UCSD-AML1 (cell line): ENCODE results near the gene TMEM109.

Source experiments
- DNase-seq: peaks from one replicate; lab custom pipeline; 2025; ENCODE audit not compliant: unreplicated experiment; lab: John Stamatoyannopoulos, UW

TMEM109 gene

DNA sequence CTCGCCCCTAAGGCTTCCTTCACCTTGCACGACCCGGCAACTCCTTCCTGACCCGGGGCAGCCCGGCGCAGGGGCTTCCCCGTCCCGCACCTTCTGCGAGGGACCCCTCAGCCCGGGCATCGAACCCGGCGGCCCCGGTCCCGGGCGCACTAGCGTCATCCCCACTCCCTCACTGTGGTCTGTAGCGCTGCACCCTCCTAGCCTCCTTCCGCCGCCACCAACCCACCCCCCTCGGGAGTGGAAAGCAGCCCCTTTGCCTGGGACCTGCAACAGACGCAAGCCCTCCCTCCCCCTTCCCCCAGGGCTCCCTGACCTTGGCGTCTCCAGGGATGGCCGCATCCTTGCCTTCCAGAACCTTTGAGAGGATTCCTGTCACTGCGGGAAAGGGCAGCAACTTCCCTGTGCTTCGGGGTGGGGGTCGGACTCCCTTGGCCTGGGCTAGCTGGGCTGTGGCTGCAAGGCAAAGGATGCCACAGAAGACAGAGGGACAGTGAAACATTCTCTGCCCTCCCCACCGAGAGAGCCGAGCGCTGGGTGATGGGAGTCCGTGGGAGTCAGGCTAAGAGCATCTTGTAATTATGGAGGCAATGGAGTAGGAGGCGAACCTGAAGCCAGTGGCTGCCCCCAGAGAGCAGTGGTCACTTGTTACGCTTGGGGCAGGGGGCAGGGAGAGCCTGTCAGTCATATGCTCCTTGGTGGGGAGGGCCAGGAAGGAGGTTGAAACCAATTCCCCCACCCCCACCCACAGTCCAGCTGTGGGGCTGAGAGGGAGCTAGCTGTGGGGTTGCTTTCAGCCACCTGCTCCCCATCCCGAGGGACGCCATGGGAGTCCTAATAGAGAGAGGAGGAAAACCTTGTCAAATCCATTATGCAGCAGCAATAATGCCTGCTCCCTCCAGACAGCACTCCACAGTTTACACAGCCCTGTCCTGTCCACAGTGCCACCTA lies 11.2 kb downstream of the TMEM109 start:
- DNase-seq, result no peak

DNA sequence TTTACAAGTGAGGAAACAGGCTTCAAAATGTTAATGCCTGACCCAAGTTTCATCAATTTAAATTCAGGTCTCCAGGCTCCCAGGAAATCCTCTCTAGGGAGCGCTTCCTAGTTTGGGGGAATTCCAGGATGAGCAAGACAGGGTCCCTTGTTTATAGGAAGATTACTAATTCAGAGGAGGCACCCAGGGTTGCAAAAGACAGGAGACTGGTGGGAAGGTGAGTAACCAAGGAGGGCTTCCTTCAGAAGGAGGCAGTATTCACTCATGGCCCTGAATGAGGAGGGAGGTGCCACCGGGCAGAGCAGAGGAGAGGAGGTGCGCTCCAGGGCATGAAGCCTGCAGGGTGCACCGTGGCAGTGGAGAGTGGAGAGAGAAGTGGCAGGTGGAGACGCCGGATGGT lies 11.9 kb downstream of the TMEM109 start:
- no peak for DNase-seq

DNA sequence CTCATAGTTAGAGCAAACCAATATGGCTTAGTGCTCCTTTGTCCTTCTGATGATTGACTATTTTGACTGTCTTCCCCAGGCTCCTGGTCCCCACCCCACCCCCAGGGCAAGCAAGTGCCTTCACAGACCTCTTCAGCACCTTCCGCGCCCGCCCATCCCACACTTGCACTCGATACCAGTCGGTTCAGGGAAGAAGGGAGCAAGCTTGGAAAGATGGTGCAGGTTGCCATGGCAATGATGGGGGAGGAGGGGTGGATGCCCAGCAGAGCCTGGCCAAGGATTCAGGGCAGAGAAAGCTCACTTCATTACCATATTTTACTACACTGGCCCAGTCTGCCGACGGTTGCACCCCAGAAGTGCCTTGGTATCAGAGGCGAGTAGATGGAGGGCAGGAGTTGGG lies 12.5 kb downstream of the TMEM109 start:
- no peak for DNase-seq

DNA sequence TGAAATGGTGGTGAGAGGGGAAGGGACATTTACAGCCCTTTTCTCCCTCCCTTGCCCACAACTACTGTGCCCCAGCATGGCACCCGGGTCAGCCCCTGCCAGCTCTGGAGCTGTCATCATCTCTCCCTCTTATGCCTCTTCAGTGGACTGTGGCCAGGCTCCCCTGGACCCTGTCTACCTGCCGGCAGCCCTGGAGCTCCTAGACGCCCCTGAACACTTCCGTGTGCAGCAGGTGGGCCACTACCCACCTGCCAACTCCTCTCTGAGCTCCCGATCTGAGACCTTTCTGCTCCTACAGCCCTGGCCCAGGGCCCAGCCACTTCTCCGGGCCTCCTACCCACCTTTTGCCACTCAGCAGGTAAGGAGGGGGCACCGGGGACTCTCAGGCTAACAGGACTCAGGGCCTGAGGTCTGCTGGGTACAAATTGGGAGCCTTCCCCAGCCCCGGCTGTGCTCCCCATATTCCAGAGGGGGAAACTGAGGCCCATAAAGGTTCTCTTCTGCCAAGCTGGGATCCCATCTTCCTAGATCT lies 13.2 kb downstream of the TMEM109 start:
- no peak for DNase-seq

DNA sequence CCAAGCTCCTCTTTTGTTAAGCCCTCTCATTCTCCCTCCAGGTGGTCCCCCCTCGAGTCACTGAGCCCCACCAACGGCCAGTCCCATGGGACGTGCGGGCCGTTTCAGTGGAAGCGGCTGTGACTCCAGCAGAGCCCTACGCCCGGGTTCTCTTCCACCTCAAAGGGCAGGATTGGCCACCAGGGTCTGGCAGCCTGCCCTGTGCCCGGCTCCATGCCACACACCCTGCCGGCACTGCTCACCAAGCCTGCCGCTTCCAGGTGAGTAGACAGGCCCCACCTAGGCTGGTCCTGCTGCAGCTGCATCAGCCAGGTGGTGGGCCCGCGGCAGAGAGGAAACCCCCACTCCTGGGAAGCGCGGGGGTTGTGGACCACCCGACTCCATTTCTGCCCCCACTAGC lies 13.6 kb downstream of the TMEM109 start:
- DNase-seq, result no peak

DNA sequence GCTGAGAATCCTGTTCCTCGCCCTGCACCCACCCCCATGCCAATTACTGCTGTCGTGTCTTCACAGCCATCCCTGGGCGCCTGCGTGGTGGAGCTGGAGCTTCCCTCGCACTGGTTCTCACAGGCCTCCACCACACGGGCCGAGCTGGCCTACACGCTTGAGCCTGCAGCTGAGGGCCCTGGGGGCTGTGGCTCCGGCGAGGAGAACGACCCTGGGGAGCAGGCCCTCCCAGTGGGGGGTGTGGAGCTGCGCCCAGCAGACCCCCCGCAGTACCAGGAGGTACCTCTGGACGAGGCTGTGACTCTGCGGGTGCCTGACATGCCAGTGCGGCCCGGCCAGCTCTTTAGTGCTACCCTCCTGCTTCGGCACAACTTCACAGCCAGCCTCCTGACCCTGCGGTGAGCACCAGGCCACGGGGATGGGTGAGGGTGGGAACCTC lies 14.6 kb downstream of the TMEM109 start:
- no peak for DNase-seq

DNA sequence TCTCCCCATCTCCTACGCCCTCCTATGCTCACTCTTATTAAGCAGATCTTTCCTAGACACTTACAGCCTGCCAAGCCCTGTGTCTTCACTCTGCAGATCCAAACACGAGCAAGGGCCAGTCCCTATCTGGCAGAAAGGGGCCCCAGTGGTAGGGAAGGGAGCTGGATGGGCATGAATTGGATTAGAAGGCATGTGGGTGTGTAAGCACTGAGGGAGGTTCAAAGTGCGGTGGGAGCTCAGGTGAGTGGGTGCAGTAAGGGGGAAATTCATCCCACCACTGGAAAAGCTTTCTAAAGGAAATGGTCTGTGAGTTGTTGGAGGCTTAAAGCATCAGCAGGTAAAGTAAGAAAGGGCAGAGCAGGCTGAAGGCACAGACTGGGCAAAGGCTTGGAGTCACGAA lies 15.8 kb downstream of the TMEM109 start:
- DNase-seq, result no peak

DNA sequence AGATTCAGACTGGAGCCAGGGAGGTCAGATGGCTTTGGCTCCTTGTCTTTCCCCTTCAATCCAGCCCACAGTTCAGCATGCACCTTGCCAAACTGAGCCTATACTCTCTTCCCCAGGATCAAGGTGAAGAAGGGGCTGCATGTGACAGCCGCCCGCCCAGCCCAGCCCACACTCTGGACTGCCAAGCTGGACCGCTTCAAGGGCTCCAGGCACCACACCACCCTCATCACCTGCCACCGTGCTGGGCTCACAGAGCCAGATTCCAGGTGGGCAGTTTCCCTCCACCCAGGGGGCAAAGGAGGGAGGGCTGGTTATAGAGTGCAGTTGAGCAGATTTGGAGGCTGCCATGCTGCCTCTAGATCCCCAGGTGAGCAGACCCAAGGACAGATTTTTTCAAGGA lies 16.4 kb downstream of the TMEM109 start:
- DNase-seq, result no peak

DNA sequence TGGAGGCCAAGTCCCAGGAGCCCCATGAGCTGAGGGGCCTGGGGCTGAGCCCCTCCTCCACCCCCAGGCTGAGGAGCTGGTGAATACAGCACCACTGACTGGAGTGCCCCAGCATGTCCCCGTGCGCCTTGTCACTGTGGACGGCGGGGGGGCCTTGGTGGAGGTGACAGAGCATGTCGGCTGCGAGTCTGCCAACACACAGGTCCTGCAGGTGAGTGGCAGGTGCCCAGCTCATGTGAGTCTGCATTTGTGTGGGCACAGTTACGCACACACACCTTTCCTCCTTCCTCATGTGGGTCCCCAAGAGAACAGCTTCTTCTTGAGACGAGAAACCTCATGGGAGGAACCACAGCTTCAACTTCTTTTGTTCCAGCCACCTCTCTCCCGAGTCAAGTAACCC lies 18.0 kb downstream of the TMEM109 start:
- DNase-seq, result no peak

DNA sequence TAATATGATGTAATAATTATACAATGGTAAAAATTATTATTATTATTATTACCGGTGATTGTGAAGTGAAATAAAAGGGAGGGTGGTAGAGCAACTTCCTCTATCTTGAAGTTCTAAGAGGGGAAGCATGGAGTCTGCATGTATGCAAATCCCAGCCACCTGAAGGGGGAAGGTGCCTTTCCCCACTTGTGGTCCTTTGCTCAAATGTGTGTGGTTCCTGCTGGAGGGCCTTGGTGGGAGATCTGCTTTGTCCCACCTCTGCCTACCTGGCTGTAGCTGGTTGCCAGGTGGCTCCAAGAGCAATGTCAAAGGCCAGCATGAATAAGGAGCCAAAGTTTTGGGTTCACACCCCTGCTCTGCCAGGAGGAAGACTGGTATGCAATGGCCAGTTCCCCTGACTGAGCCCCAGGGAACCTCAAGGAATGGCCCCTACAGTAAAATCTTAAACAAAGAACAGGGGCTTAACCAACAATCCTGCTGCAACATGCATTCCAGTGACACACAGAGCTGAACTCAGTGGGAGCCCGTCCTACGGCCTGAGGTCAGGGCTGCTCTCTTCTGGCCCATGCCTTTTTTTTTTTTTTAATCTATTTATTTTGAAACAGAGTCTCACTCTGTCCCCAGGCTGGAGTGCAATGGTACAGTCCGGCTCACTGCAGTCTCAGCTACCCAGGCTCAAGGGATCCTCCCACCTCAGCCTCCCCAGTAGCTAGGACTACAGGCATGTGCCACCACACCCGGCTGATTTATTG lies 18.8 kb downstream of the TMEM109 start:
- no peak for DNase-seq

DNA sequence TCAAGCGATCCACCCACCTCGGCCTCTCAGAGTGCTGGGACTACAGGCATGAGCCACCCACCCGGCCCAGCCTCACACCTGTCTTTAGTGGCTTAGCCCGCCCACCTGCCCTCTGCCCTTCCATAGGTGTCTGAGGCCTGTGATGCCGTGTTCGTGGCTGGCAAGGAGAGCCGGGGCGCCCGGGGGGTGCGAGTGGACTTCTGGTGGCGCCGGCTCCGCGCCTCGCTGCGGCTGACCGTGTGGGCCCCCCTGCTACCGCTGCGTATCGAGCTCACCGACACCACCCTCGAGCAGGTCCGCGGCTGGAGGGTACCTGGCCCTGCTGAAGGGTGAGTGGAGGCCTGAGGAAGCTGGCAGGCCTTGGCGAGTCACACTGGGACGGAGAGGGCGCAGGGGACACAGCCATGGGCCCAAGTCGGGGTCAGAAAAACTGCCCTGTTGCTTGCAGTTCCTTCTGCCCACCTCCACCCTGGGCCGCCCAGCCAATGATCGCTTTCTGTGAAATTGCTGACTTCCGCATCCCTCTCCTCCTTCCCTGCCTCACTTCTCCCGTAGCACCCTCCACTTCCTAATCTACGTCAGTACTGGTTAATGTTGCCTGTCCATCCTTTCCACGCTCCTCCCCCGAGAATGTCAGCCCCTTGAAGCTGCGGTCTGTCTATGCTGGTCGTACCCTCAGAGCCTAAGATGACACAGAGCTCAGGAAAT lies 19.6 kb downstream of the TMEM109 start:
- DNase-seq, result no peak

DNA sequence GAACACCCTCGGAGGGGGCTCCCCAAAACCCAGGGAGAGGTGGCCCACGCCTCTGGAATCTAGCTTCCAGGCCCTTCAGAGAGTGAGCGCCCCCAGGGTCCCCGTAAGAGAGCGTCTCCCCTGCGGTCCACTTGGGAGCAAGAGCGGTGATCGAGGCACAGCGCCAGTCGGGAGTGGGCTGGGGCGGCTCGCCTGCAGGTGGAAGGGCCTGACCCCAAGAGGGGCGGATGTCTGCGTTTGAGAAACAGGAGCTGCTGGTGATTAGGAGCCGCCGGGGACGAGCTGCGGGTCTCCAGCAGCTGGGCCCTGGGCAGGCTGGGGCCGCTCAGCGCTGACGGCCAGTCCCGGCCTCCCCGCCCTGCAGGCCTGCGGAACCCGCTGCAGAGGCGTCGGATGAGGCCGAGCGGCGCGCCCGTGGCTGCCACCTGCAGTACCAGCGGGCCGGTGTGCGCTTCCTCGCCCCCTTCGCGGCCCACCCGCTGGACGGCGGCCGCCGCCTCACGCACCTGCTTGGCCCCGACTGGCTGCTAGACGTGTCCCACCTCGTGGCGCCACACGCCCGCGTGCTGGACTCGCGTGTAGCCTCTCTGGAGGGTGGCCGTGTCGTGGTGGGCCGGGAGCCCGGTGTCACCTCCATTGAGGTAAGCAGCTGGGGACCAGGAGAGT lies 20.3 kb downstream of the TMEM109 start:
- no peak for DNase-seq

DNA sequence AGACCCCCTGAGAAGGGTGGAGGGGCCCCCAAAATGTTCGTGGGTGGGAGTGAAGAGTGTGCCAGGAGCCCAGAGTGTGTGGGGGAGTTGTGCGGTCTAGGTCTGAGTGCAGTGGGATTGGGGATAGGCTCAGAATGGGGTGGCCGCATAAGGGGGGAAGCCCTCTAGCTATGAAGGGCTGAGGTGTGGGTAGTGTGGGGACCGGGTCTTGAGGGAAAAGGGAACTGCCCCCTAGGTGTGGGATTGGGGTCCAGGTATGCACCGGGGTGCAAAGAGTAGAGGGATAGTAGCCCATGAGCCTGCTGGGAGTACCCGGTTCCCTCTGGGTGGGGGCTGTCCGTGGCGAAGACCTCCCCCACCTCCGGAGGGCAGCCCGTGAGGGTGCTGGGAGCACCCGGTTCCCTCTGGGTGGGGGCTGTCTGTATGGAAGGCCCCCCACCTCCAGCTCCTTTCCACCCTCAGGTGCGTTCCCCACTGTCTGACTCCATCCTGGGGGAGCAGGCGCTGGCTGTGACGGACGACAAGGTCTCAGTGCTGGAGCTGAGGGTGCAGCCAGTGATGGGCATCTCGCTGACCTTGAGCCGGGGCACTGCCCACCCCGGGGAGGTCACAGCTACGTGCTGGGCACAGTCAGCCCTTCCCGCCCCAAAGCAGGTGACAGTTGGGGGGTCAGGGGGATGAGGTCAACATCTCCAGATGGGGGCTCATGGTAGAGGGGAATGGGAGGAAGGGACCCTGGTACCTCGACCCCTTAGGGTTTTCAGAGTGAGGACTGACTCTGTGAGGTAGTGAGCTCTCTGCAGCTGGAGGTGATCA lies 21.0 kb downstream of the TMEM109 start:
- DNase-seq, result no peak

DNA sequence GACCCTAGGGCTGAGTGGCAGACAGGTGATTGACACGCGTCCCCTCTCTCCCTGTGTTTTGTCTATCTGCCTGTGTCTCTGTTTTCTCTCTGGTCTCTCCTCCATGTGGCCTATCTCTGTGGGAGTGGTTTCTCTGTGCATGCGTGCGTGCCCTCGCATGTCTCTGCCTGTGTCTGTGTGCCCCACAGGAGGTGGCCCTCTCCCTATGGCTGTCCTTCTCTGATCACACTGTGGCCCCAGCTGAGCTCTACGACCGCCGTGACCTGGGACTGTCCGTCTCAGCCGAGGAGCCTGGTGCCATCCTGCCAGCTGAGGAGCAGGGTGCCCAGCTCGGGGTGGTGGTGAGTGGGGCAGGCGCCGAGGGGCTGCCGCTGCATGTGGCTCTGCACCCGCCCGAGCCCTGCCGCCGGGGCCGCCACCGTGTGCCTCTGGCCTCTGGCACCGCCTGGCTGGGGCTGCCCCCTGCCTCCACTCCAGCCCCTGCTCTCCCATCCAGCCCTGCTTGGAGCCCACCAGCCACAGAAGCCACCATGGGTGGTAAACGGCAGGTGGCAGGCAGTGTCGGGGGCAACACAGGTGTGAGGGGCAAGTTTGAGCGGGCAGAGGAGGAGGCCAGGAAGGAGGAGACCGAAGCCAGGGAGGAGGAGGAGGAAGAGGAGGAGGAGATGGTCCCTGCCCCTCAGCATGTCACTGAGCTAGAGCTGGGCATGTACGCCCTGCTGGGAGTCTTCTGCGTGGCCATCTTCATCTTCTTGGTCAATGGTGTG lies 21.9 kb downstream of the TMEM109 start:
- no peak for DNase-seq

DNA sequence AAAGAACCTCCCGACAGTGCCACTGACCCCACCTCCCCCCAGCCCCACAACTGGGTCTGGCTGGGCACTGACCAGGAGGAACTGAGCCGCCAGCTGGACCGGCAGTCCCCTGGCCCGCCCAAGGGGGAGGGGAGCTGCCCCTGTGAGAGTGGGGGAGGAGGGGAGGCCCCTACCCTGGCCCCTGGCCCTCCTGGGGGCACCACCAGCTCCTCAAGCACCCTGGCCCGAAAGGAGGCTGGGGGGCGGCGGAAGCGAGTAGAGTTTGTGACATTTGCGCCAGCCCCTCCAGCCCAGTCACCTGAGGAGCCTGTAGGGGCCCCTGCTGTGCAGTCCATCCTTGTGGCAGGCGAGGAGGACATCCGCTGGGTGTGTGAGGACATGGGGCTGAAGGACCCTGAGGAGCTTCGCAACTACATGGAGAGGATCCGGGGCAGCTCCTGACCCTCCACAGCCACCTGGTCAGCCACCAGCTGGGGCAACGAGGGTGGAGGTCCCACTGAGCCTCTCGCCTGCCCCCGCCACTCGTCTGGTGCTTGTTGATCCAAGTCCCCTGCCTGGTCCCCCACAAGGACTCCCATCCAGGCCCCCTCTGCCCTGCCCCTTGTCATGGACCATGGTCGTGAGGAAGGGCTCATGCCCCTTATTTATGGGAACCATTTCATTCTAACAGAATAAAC lies 22.6 kb downstream of the TMEM109 start:
- no peak for DNase-seq

DNA sequence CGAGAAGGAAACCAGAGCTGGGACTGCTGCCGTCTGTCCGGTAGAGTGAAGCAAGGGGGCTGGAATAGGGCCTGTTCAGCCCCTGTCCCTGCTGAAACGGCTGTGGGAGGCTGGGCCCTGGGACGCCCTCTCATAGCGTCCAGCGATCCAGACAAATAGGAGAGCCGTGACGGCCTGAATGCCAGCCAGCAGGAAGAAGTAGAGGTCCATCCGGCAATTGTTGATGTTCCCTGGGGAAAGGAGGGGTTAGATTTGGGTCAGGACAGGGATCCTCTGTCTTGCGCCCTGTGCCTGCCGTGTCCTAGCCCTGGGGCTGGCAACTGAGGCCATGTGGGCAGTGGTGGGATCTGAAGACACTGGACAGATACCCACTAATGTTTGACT lies 23.2 kb downstream of the TMEM109 start:
- DNase-seq, result no peak

DNA sequence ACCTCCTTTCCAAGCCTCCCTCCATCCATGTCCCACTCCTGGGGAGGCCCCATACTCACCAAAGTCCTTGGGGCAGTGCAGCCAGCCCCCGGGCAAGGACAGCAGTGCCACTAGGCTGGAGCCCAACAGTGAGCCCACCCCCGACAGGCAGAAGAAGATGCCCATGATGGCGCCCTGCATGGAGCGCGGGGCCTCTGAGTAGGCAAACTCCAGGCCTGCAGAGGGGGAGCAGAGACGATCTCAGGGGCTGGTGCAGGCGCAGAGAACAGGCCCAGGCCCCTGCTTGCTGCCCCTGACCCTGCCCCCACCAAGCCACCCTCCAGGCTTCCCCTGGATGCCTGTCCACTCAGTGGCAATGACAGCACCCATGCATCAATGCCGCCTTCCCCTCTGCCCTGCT lies 23.9 kb downstream of the TMEM109 start:
- no peak for DNase-seq

DNA sequence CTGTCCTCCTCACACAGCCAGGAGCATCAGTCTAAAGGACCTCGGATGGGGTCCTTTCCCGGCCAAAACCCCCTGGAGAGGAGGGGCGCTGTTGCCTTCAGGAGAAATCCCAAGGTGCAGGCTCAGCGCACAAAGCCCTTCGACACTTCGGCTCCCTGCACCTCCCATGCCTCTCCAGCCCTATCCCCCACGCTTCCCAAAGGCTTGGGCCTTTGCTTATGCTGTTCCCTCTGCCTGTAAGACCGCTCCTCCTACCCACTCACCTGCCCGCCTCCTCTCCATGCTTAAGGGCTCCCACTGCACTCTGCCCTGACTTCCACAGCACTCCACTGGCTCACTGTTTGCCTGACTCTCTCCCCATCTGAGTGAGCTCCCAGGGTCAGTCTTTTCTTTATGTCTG lies 24.5 kb downstream of the TMEM109 start:
- DNase-seq, result no peak

DNA sequence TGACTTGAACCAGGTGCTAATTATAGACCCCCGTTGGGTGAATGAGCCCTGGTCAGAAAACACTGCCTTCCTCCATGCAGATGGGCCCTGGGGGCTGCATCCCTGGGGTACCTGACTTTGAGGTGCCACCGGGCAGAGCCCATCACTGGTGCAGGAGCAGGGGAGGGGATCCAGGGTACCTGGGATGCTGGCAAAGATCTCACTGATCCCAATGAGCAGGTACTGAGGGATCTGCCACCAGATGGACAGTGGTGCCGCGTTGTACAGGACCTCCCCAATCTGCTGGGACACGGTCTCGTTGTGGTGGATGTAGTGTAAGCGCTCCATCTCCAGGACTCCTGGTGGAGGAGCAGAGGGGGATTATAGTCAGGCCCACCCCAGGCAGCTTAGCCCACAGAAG lies 25.3 kb downstream of the TMEM109 start:
- DNase-seq, result no peak
